ENCODE measurements around the gene NOTCH2. TPM values are rescaled to one million over a fixed set of nuclear protein-coding genes. Genes with fewer than 3 reads are reported as not detected.
A peak's percentile ranks its signal among the peaks of the same experiment; 100 is the strongest.
"Not testable (repeated sequence)": the region's sequence is repeated elsewhere in the genome, so short reads cannot be mapped to it uniquely, and the experiment has no call there.

NOTCH2 gene
- total and polyA plus RNA-seq, 2 donors (not counting 1 experiment from before 2014, with no cell fraction given), result 32.1 to 184 TPM

DNA sequence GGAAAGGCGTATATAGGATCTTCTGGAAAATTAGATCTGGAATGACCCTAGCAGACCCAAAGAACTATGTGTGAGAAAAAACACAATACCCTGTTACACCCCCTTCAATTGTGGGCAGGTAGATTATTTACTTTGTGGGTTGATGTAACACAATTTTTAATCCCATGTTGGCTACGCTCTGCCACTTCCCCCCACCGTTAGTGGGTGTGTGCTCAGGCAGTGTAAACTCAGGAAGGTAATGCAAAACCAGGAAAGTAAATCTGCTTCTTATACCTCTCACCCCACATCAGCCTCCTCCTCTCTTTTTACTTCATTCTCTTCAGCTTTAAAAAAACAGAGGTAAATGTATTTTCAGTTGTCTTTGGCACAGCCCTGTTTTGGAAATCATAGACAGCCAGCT is 43.7 kb upstream of the NOTCH2 start:
- H3K4me3 Mint-ChIP-seq; DNase-seq; H3K4me3 ChIP-seq (ENCODE audit: control extremely low read depth in 1 of 5, extremely low read depth in 1 of 5, insufficient read depth in 1 of 5, low read depth in 2 of 5, low read length in 4 of 5); H4K20me1 ChIP-seq (ENCODE audit: control insufficient read depth, insufficient read depth, low read length, poor library complexity, severe bottlenecking); H3K36me3 ChIP-seq (replicated peaks in 1 of 2; ENCODE audit: control extremely low read depth in 1 of 2, control insufficient read depth in 1 of 2, extremely low read depth in 1 of 2, insufficient read depth in 2 of 2, low read length in 1 of 2); CTCF ChIA-PET; intact Hi-C loops (cut with micrococcal nuclease); ATAC-seq (ENCODE audit: low read depth); H3K9me3 Mint-ChIP-seq (ENCODE audit: insufficient read depth); H3K27me3 ChIP-seq (replicated peaks in 1 of 4; ENCODE audit: control extremely low read depth in 1 of 4, control insufficient read depth in 3 of 4, insufficient read depth in 4 of 4, low read length in 3 of 4); H3K79me2 ChIP-seq (ENCODE audit: control insufficient read depth, insufficient read depth, low read length); H2AFZ ChIP-seq (ENCODE audit: insufficient read depth, low read depth, low read length, poor library complexity, severe bottlenecking); H3K27me3 Mint-ChIP-seq; H3K9me3 ChIP-seq (ENCODE audit: control extremely low read depth in 1 of 3, control insufficient read depth in 2 of 3, insufficient read depth in 1 of 3, low read length in 2 of 3); H3K4me2 ChIP-seq (replicated peaks; ENCODE audit: low read depth, low read length, poor library complexity, severe bottlenecking); H3K27ac ChIP-seq (ENCODE audit: low read length in 2 of 2); POLR2A ChIA-PET; H3K9ac ChIP-seq (ENCODE audit: low read length): not testable (repeated sequence)
- Mint-ChIP-seq H3K27ac (peak overlapping the region; percentile 67), H3K4me1 (peaks cover 41% of the 10 kb centered on the region)
- no CpG with 5 or more reads among the region's 3 CpGs for WGBS (ENCODE audit: insufficient coverage)
- peaks cover 13 to 38% of the 10 kb centered on the region in 2 donors for H3K4me1 ChIP-seq (ENCODE audit: control insufficient read depth in 2 of 2, insufficient read depth in 2 of 2, low read length in 2 of 2)

DNA sequence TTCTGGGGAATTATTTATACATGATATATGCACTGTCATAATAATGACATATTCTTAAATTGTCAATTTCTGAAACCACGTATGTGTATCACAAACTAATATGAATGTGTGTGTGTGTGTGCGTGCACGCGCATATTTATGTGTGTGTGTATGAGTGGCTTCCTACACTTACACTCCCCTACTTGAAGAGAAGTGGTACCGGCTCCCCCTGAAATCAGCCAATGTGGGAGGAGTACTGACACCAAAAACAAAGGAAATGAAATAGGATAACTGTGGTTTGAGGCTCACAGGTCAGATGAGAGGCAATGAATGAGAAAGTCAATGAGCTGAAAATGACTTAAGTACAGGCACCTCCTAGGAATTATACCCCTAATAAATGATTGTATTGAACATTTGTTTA is 42.8 kb upstream of the NOTCH2 start:
- H3K4me3 Mint-ChIP-seq; POLR2A ChIA-PET; H2AFZ ChIP-seq (ENCODE audit: insufficient read depth, low read depth, low read length, poor library complexity, severe bottlenecking); H3K4me3 ChIP-seq (ENCODE audit: control extremely low read depth in 1 of 5, extremely low read depth in 1 of 5, insufficient read depth in 1 of 5, low read depth in 2 of 5, low read length in 4 of 5); CTCF ChIA-PET; H3K4me2 ChIP-seq (replicated peaks; ENCODE audit: low read depth, low read length, poor library complexity, severe bottlenecking); ATAC-seq (ENCODE audit: low read depth); H3K27me3 ChIP-seq (replicated peaks in 1 of 4; ENCODE audit: control extremely low read depth in 1 of 4, control insufficient read depth in 3 of 4, insufficient read depth in 4 of 4, low read length in 3 of 4); H3K27ac ChIP-seq (ENCODE audit: low read length in 2 of 2); H3K36me3 ChIP-seq (replicated peaks in 1 of 2; ENCODE audit: control extremely low read depth in 1 of 2, control insufficient read depth in 1 of 2, extremely low read depth in 1 of 2, insufficient read depth in 2 of 2, low read length in 1 of 2); H3K9ac ChIP-seq (ENCODE audit: low read length); DNase-seq; intact Hi-C loops (cut with micrococcal nuclease); H3K9me3 ChIP-seq (ENCODE audit: control extremely low read depth in 1 of 3, control insufficient read depth in 2 of 3, insufficient read depth in 1 of 3, low read length in 2 of 3); H3K27me3 Mint-ChIP-seq; H4K20me1 ChIP-seq (ENCODE audit: control insufficient read depth, insufficient read depth, low read length, poor library complexity, severe bottlenecking); H3K9me3 Mint-ChIP-seq (ENCODE audit: insufficient read depth); H3K79me2 ChIP-seq (ENCODE audit: control insufficient read depth, insufficient read depth, low read length): not testable (repeated sequence)
- no CpG with 5 or more reads among the region's 5 CpGs for WGBS (ENCODE audit: insufficient coverage)
- H3K4me1 Mint-ChIP-seq, result peaks cover 35% of the 10 kb centered on the region
- peak overlapping the region; percentile 34 for H3K27ac Mint-ChIP-seq
- H3K4me1 ChIP-seq (ENCODE audit: control insufficient read depth in 2 of 2, insufficient read depth in 2 of 2, low read length in 2 of 2), result peaks cover 12 to 34% of the 10 kb centered on the region in 2 donors

GRCh38 chr1:120111771-120112170 is 42.3 kb upstream of the NOTCH2 start:
- H2AFZ ChIP-seq (ENCODE audit: insufficient read depth, low read depth, low read length, poor library complexity, severe bottlenecking); H3K27ac ChIP-seq (ENCODE audit: low read length in 2 of 2); H3K79me2 ChIP-seq (ENCODE audit: control insufficient read depth, insufficient read depth, low read length); H3K4me3 Mint-ChIP-seq; H3K27ac Mint-ChIP-seq; POLR2A ChIA-PET; CTCF ChIA-PET; H3K9ac ChIP-seq (ENCODE audit: low read length); H3K27me3 Mint-ChIP-seq; H3K36me3 ChIP-seq (replicated peaks in 1 of 2; ENCODE audit: control extremely low read depth in 1 of 2, control insufficient read depth in 1 of 2, extremely low read depth in 1 of 2, insufficient read depth in 2 of 2, low read length in 1 of 2); H3K9me3 Mint-ChIP-seq (ENCODE audit: insufficient read depth); H3K4me2 ChIP-seq (replicated peaks; ENCODE audit: low read depth, low read length, poor library complexity, severe bottlenecking); ATAC-seq (ENCODE audit: low read depth); intact Hi-C loops (cut with micrococcal nuclease); H3K9me3 ChIP-seq (ENCODE audit: control extremely low read depth in 1 of 3, control insufficient read depth in 2 of 3, insufficient read depth in 1 of 3, low read length in 2 of 3); DNase-seq; H3K27me3 ChIP-seq (replicated peaks in 1 of 4; ENCODE audit: control extremely low read depth in 1 of 4, control insufficient read depth in 3 of 4, insufficient read depth in 4 of 4, low read length in 3 of 4); H3K4me3 ChIP-seq (ENCODE audit: control extremely low read depth in 1 of 5, extremely low read depth in 1 of 5, insufficient read depth in 1 of 5, low read depth in 2 of 5, low read length in 4 of 5); H4K20me1 ChIP-seq (ENCODE audit: control insufficient read depth, insufficient read depth, low read length, poor library complexity, severe bottlenecking): not testable (repeated sequence)
- peaks cover 12 to 32% of the 10 kb centered on the region in 2 donors for H3K4me1 ChIP-seq (ENCODE audit: control insufficient read depth in 2 of 2, insufficient read depth in 2 of 2, low read length in 2 of 2)
- H3K4me1 Mint-ChIP-seq, result peaks cover 34% of the 10 kb centered on the region
- WGBS (ENCODE audit: insufficient coverage), result no CpG with 5 or more reads among the region's 3 CpGs

DNA sequence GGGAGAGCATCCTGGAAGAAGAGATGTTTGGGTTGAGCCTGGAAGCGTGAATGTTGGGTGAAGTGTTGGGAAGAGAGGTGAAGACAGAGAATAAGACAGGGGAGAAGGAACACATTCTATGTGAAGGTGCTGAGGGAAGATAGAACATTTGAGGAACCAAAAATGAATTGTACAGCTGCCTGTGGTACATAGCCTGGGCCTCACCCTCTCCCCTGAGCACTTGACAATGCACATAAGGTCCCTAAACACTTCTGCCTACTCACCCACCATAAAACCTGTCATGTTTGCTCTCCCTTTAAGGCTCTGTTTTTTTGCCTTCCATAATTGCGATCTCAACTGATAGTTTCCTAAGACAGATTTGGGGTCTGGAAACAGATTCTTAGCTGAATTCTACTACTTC is 41.5 kb upstream of the NOTCH2 start:
- no CpG with 5 or more reads among the region's 2 CpGs for WGBS (ENCODE audit: insufficient coverage)

More for the DNA sequence above, 41.5 kb upstream of the NOTCH2 start:
- H3K4me3 Mint-ChIP-seq; H4K20me1 ChIP-seq (ENCODE audit: control insufficient read depth, insufficient read depth, low read length, poor library complexity, severe bottlenecking); H3K27ac ChIP-seq (ENCODE audit: low read length in 2 of 2); H3K4me3 ChIP-seq (ENCODE audit: control extremely low read depth in 1 of 5, extremely low read depth in 1 of 5, insufficient read depth in 1 of 5, low read depth in 2 of 5, low read length in 4 of 5); H3K27me3 ChIP-seq (replicated peaks in 1 of 4; ENCODE audit: control extremely low read depth in 1 of 4, control insufficient read depth in 3 of 4, insufficient read depth in 4 of 4, low read length in 3 of 4); H3K9me3 Mint-ChIP-seq (ENCODE audit: insufficient read depth); H3K9ac ChIP-seq (ENCODE audit: low read length); POLR2A ChIA-PET; H2AFZ ChIP-seq (ENCODE audit: insufficient read depth, low read depth, low read length, poor library complexity, severe bottlenecking); H3K36me3 ChIP-seq (replicated peaks in 1 of 2; ENCODE audit: control extremely low read depth in 1 of 2, control insufficient read depth in 1 of 2, extremely low read depth in 1 of 2, insufficient read depth in 2 of 2, low read length in 1 of 2); H3K9me3 ChIP-seq (ENCODE audit: control extremely low read depth in 1 of 3, control insufficient read depth in 2 of 3, insufficient read depth in 1 of 3, low read length in 2 of 3); H3K27me3 Mint-ChIP-seq; DNase-seq; intact Hi-C loops (cut with micrococcal nuclease); CTCF ChIA-PET; H3K4me2 ChIP-seq (replicated peaks; ENCODE audit: low read depth, low read length, poor library complexity, severe bottlenecking); H3K79me2 ChIP-seq (ENCODE audit: control insufficient read depth, insufficient read depth, low read length); H3K27ac Mint-ChIP-seq: not testable (repeated sequence)
- peaks cover 12 to 31% of the 10 kb centered on the region in 2 donors for H3K4me1 ChIP-seq (ENCODE audit: control insufficient read depth in 2 of 2, insufficient read depth in 2 of 2, low read length in 2 of 2)
- ATAC-seq (ENCODE audit: low read depth), result peak; percentile 83
- H3K4me1 Mint-ChIP-seq, result peaks cover 28% of the 10 kb centered on the region
